ENCODE measurements around the gene PRSS57.

Gene PRSS57

GRCh38 chr19:709196-709964, 14.1 kb upstream of the PRSS57 start:
- H3K27me3 ChIP-seq (ENCODE audit: insufficient read depth, poor library complexity, severe bottlenecking) = peaks cover 12% of the 10 kb centered on the region
- no peak for DNase-seq (ENCODE audit: low read depth in 1 of 2, low spot score in 1 of 2)
- no peak for TF ChIP-seq SPI1 (IDR thresholded peaks at IDR 0.05; ENCODE audit: borderline replicate concordance, low read depth)
- TF ChIP-seq GABPA (IDR thresholded peaks at IDR 0.05; ENCODE audit: low read depth) = no peak
- no peak for TF ChIP-seq CTCF (IDR thresholded peaks at IDR 0.05; ENCODE audit: insufficient read depth, low read length)
- H3K27ac ChIP-seq (replicated peaks) = no peak overlapping the region
- no peak overlapping the region; the same call in 1 of the 2 replicates for H3K4me3 ChIP-seq (replicated peaks; ENCODE audit: insufficient read depth, low read length)

GRCh38 chr19:708154-709143, 13.2 kb upstream of the PRSS57 start, which contains the start of gene PALM:
PALM (plus strand) TSS chr19:708935; CDS start chr19:709147, 212 bp downstream.
- Histone ChIP-seq H3K27ac (replicated peaks) (no peak within 1 kb of the TSS), H3K27me3 (ENCODE audit: insufficient read depth, poor library complexity, severe bottlenecking) (peaks cover 12% of the 10 kb centered on the region), H3K4me3 (replicated peaks; ENCODE audit: insufficient read depth, low read length) (no peak within 1 kb of the TSS; the same call in 1 of the 2 replicates)
- TF ChIP-seq REST (IDR thresholded peaks at IDR 0.05; ENCODE audit: insufficient replicate concordance, low read depth) = no peak
- no peak for TF ChIP-seq GABPA (IDR thresholded peaks at IDR 0.05; ENCODE audit: low read depth)
- no peak for TF ChIP-seq SPI1 (IDR thresholded peaks at IDR 0.05; ENCODE audit: borderline replicate concordance, low read depth)
- TF ChIP-seq CTCF (IDR thresholded peaks at IDR 0.05; ENCODE audit: insufficient read depth, low read length) = no peak
- no peak for TF ChIP-seq POLR2AphosphoS5 (IDR thresholded peaks at IDR 0.05; ENCODE audit: low read depth)
- no peak for DNase-seq (ENCODE audit: low read depth in 1 of 2, low spot score in 1 of 2)

GRCh38 chr19:704447-704741, 9.1 kb upstream of the PRSS57 start:
- Histone ChIP-seq H3K27ac (replicated peaks) (peak overlapping the region; percentile 43; the same call in 1 of the 2 replicates), H3K27me3 (ENCODE audit: insufficient read depth, poor library complexity, severe bottlenecking) (peaks cover under 1% of the 10 kb centered on the region), H3K4me3 (replicated peaks; ENCODE audit: insufficient read depth, low read length) (peak overlapping the region; percentile 17)
- no peak for TF ChIP-seq SPI1 (IDR thresholded peaks at IDR 0.05; ENCODE audit: borderline replicate concordance, low read depth)
- no peak for TF ChIP-seq REST (IDR thresholded peaks at IDR 0.05; ENCODE audit: insufficient replicate concordance, low read depth)
- TF ChIP-seq CTCF (IDR thresholded peaks at IDR 0.05; ENCODE audit: insufficient read depth, low read length) = no peak
- no peak for TF ChIP-seq GABPA (IDR thresholded peaks at IDR 0.05; ENCODE audit: low read depth)
- TF ChIP-seq POLR2AphosphoS5 (IDR thresholded peaks at IDR 0.05; ENCODE audit: low read depth) = no peak
- no peak for DNase-seq (ENCODE audit: low read depth in 1 of 2, low spot score in 1 of 2)
